Mesendoderm (in vitro differentiated cells): ENCODE results near the gene TUBA3C.
"Not testable (repeated sequence)": the region's sequence is repeated elsewhere in the genome, so short reads cannot be mapped to it uniquely, and the experiment has no call there.

Source experiments
- DNase-seq: peaks from one replicate; pipeline ENCODE4 v3.0.0; 2013
- H2AK5ac ChIP-seq: 2 replicates; pipeline ENCODE4 v1.6.1; 2013; ENCODE audit warnings: low read length, inconsistent platforms
- H2BK120ac ChIP-seq: 2 replicates; pipeline ENCODE4 v1.6.1; 2013; ENCODE audit warnings: low read depth, mild to moderate bottlenecking, low read length, moderate library complexity, mixed read lengths
- H2BK15ac ChIP-seq: replicated peaks from 2 replicates; pipeline ENCODE4 v1.6.1; 2013; ENCODE audit warnings: low read depth, mild to moderate bottlenecking, moderate library complexity
- H2BK5ac ChIP-seq: 2 replicates; pipeline ENCODE4 v1.6.1; 2013; ENCODE audit warnings: low read length, inconsistent platforms
- H3K18ac ChIP-seq: 2 replicates; pipeline ENCODE4 v1.6.1; 2013; ENCODE audit warnings: mild to moderate bottlenecking, low read length, mixed read lengths
- H3K23ac ChIP-seq: one replicate; pipeline ENCODE4 v1.6.1; 2013; ENCODE audit warnings: low read length
- H3K27ac ChIP-seq: 2 replicates; pipeline ENCODE4 v1.5.1; 2013; ENCODE audit warnings: low read depth, mild to moderate bottlenecking, inconsistent platforms, low read length, moderate library complexity
- H3K27me3 ChIP-seq: 2 replicates; pipeline ENCODE4 v1.6.1; 2013; ENCODE audit warnings: low read length, control low read depth, mild to moderate bottlenecking, inconsistent platforms; ENCODE audit not compliant: insufficient read depth, poor library complexity
- H3K36me3 ChIP-seq: 2 replicates; pipeline ENCODE4 v1.6.1; 2013; ENCODE audit warnings: low read length, inconsistent platforms; ENCODE audit not compliant: control insufficient read depth, insufficient read depth
- H3K4ac ChIP-seq: one replicate; pipeline ENCODE4 v1.6.1; 2013; ENCODE audit warnings: low read depth, mild to moderate bottlenecking, low read length, moderate library complexity
- H3K4me1 ChIP-seq: 2 replicates; pipeline ENCODE4 v1.6.1; 2013; ENCODE audit warnings: low read depth, low read length, inconsistent platforms; ENCODE audit not compliant: control insufficient read depth
- H3K4me2 ChIP-seq: 2 replicates; pipeline ENCODE4 v1.6.1; 2013; ENCODE audit warnings: low read length
- H3K4me3 ChIP-seq: 2 replicates; pipeline ENCODE4 v1.5.1; 2013; ENCODE audit warnings: mild to moderate bottlenecking, low read length
- H3K56ac ChIP-seq: one replicate; pipeline ENCODE4 v1.6.1; 2013; ENCODE audit warnings: low read length
- H3K79me1 ChIP-seq: 2 replicates; pipeline ENCODE4 v1.6.1; 2013; ENCODE audit warnings: low read length, inconsistent platforms
- H3K79me2 ChIP-seq: 2 replicates; pipeline ENCODE4 v1.6.1; 2013; ENCODE audit warnings: mild to moderate bottlenecking, low read length; ENCODE audit not compliant: control insufficient read depth, insufficient read depth
- H3K9ac ChIP-seq: 2 replicates; pipeline ENCODE4 v1.6.1; 2013; ENCODE audit warnings: low read length, inconsistent platforms
- H4K5ac ChIP-seq: one replicate; pipeline ENCODE4 v1.6.1; 2013; ENCODE audit warnings: low read length
- H4K8ac ChIP-seq: one replicate; pipeline ENCODE4 v1.6.1; 2013; ENCODE audit warnings: low read depth, mild to moderate bottlenecking, control low read depth, low read length, moderate library complexity
- WGBS: extraction: QIAGEN DNeasy Blood & Tissue Kit; methylation state at CpG from one replicate; pipeline ENCODE4 v1.1.7; 2013; ENCODE audit warnings: low lambda C conversion rate, missing lambda C conversion rate; ENCODE audit not compliant: insufficient coverage; ENCODE audit errors: extremely low coverage; 5-methylcytosine and 5-hydroxymethylcytosine counted together

TUBA3C gene

GRCh38 chr13:19181021-19181620 lies 503 bp downstream of the TUBA3C start:
- Histone ChIP-seq H2BK120ac (no peak overlapping the region), H3K27ac (no peak overlapping the region), H2BK5ac (no peak overlapping the region), H4K8ac (no peak overlapping the region), H3K18ac (no peak overlapping the region), H2AK5ac (no peak overlapping the region), H3K9ac (no peak overlapping the region), H3K4ac (no peak overlapping the region), H3K27me3 (no peaks in the 10 kb centered on the region), H3K79me1 (no peaks in the 10 kb centered on the region), H3K56ac (no peak overlapping the region), H3K4me2 (no peak overlapping the region), H3K4me3 (no peak overlapping the region), H4K5ac (no peak overlapping the region), H3K79me2 (no peaks in the 10 kb centered on the region), H2BK15ac (no peak overlapping the region), H3K36me3 (no peaks in the 10 kb centered on the region), H3K23ac (no peak overlapping the region), H3K4me1 (no peaks in the 10 kb centered on the region)
- no CpG with 5 or more reads among the region's 24 CpGs for WGBS
- no peak for DNase-seq

GRCh38 chr13:19179916-19180315 lies 1.7 kb downstream of the TUBA3C start:
- Histone ChIP-seq H3K36me3 (no peaks in the 10 kb centered on the region), H3K79me1 (no peaks in the 10 kb centered on the region), H3K79me2 (no peaks in the 10 kb centered on the region), H3K56ac (no peak overlapping the region), H3K18ac (no peak overlapping the region), H3K4me3 (no peak overlapping the region), H3K4me1 (no peaks in the 10 kb centered on the region), H3K23ac (no peak overlapping the region), H4K5ac (no peak overlapping the region), H2AK5ac (no peak overlapping the region), H3K4ac (no peak overlapping the region), H2BK5ac (no peak overlapping the region), H2BK120ac (no peak overlapping the region), H2BK15ac (no peak overlapping the region), H3K9ac (no peak overlapping the region), H4K8ac (no peak overlapping the region), H3K27me3 (no peaks in the 10 kb centered on the region), H3K27ac (no peak overlapping the region), H3K4me2 (no peak overlapping the region)
- DNase-seq = no peak
- WGBS = no CpG with 5 or more reads among the region's 7 CpGs

- no peaks in the 10 kb centered on the region for H3K27me3 ChIP-seq
- no peaks in the 10 kb centered on the region for H3K4me1 ChIP-seq
- H3K23ac ChIP-seq = no peak overlapping the region
- no peak overlapping the region for H3K4ac ChIP-seq
- no peak overlapping the region for H4K8ac ChIP-seq
- H3K79me2 ChIP-seq = no peaks in the 10 kb centered on the region
- no peaks in the 10 kb centered on the region for H3K36me3 ChIP-seq
- H3K56ac ChIP-seq = no peak overlapping the region
- WGBS = no CpG with 5 or more reads among the region's 15 CpGs
- no peak overlapping the region for H3K4me2 ChIP-seq
- no peaks in the 10 kb centered on the region for H3K79me1 ChIP-seq
- H2BK5ac ChIP-seq = no peak overlapping the region
- H2BK120ac ChIP-seq = no peak overlapping the region
- no peak overlapping the region for H3K4me3 ChIP-seq
- H2BK15ac ChIP-seq = no peak overlapping the region
- H4K5ac ChIP-seq = no peak overlapping the region
- H2AK5ac ChIP-seq = no peak overlapping the region
- H3K9ac ChIP-seq = no peak overlapping the region
- no peak overlapping the region for H3K18ac ChIP-seq
- H3K27ac ChIP-seq = no peak overlapping the region
- no peak for DNase-seq
These were observed 2.6 kb downstream of the TUBA3C start for GRCh38 chr13:19178901-19179593.

GRCh38 chr13:19176981-19177776 lies 4.4 kb downstream of the TUBA3C start:
- no CpG with 5 or more reads among the region's 36 CpGs for WGBS
- DNase-seq, H3K4me2 ChIP-seq, H2BK5ac ChIP-seq, H3K27ac ChIP-seq, H3K4me1 ChIP-seq, H3K9ac ChIP-seq, H3K79me1 ChIP-seq, H3K79me2 ChIP-seq, H3K23ac ChIP-seq, H3K18ac ChIP-seq, H3K4ac ChIP-seq, H4K8ac ChIP-seq, H3K36me3 ChIP-seq, H2BK15ac ChIP-seq, H3K27me3 ChIP-seq, H4K5ac ChIP-seq, H2BK120ac ChIP-seq, H3K56ac ChIP-seq, H2AK5ac ChIP-seq, H3K4me3 ChIP-seq: not testable (repeated sequence)

- no peak overlapping the region for H3K27ac ChIP-seq
- H2AK5ac ChIP-seq = no peak overlapping the region
- H3K18ac ChIP-seq = no peak overlapping the region
- H3K36me3 ChIP-seq = no peaks in the 10 kb centered on the region
- H3K79me2 ChIP-seq = no peaks in the 10 kb centered on the region
- no peak overlapping the region for H3K9ac ChIP-seq
- H3K23ac ChIP-seq = no peak overlapping the region
- H3K4me1 ChIP-seq = no peaks in the 10 kb centered on the region
- H4K5ac ChIP-seq = no peak overlapping the region
- no peak overlapping the region for H3K56ac ChIP-seq
- DNase-seq = no peak
- no peaks in the 10 kb centered on the region for H3K79me1 ChIP-seq
- WGBS = no CpG with 5 or more reads among the region's 16 CpGs
- H3K27me3 ChIP-seq = no peaks in the 10 kb centered on the region
- H3K4ac ChIP-seq = no peak overlapping the region
- H2BK15ac ChIP-seq = no peak overlapping the region
- no peak overlapping the region for H4K8ac ChIP-seq
- no peak overlapping the region for H3K4me3 ChIP-seq
- H2BK5ac ChIP-seq = no peak overlapping the region
- H3K4me2 ChIP-seq = no peak overlapping the region
- H2BK120ac ChIP-seq = no peak overlapping the region
These were observed 7.9 kb downstream of the TUBA3C start for GRCh38 chr13:19173752-19174151.
